Breast epithelium (tissue), 4 donors: ENCODE measurements around the gene HSF5. TPM values are rescaled to one million over a fixed set of nuclear protein-coding genes. Genes with fewer than 3 reads are reported as not detected.

Experiments
- DNase-seq, 2 donors: peaks; one replicate each; pipeline ENCODE4 v3.0.0-alpha.2; 2019; ENCODE audit warnings: low spot score in 2 of 2
- H3K27ac ChIP-seq, 2 donors: fragments of 200-600 bp; sonication (generic) in 1 of 2; one replicate each; pipeline ENCODE4 v1.5.1; 2016 to 2019; ENCODE audit warnings: mild to moderate bottlenecking in 1 of 2
- H3K27me3 ChIP-seq, 2 donors: fragments of 200-600 bp; sonication (generic) in 1 of 2; one replicate each; pipeline versions ENCODE4 v1.5.1 to v1.6.0; 2017 to 2019; ENCODE audit warnings: control low read depth in 1 of 2, mild to moderate bottlenecking in 1 of 2
- H3K36me3 ChIP-seq: fragments of 200-600 bp; one replicate; pipeline ENCODE4 v1.5.1; 2019
- H3K4me1 ChIP-seq, 2 donors: fragments of 200-600 bp; sonication (generic); one replicate each; pipeline ENCODE4 v1.5.1; 2016 to 2019; ENCODE audit warnings: control low read depth in 1 of 2
- H3K4me3 ChIP-seq, 3 donors: fragments of 200-600 bp; sonication (generic); 1 replicate in 2 of 3; 2 replicates in 1 of 3; pipeline ENCODE4 v1.5.1; 2016 to 2019; ENCODE audit warnings: mild to moderate bottlenecking in 3 of 3, moderate library complexity in 2 of 3
- H3K9me3 ChIP-seq, 2 donors: fragments of 200-600 bp; sonication (generic) in 1 of 2; one replicate each; pipeline ENCODE4 v1.5.1; 2016 to 2019; ENCODE audit warnings: control low read depth in 1 of 2
- CTCF ChIP-seq, 3 donors: fragments of 450-650 bp; IDR thresholded peaks; one replicate each; pipeline ENCODE4 v1.5.1; 2016 to 2017; ENCODE audit warnings: antibody characterized with exemption in 3 of 3, mild to moderate bottlenecking in 3 of 3, moderate library complexity in 3 of 3
- POLR2A ChIP-seq: fragments of 450-650 bp; IDR thresholded peaks from one replicate; pipeline ENCODE4 v1.6.1; 2016; ENCODE audit warnings: antibody characterized with exemption, mild to moderate bottlenecking, moderate library complexity
- POLR2AphosphoS5 ChIP-seq, 3 donors: sonication (generic); formaldehyde crosslinking; IDR thresholded peaks; one replicate each; pipeline ENCODE4 v1.6.1; 2017; ENCODE audit warnings: antibody characterized with exemption in 3 of 3
- intact Hi-C: fragments of 100-400 bp; cut with DNase I; formaldehyde crosslinking; loops from one replicate; pipeline ENCODE4 v1.15.1; 2023; ENCODE audit warnings: low total_unique reads
- total RNA-seq, 3 donors: library from RNA; depleted of rRNA; stranded (reverse); fragments of >200 nt; gene quantifications; one replicate each; pipeline ENCODE4 v1.1.0, GENCODE V29; 2016

The HSF5 gene
- total RNA-seq, 3 donors from 2014 or later, result under 0.01 to 0.33 (median 0.32) TPM

- no peak for TF ChIP-seq POLR2A
- DNase-seq, result no peak
- Histone ChIP-seq H3K4me3 (no peak overlapping the region), H3K9me3 (no peaks in the 10 kb centered on the region), H3K4me1 (no peaks in the 10 kb centered on the region), H3K36me3 (no peaks in the 10 kb centered on the region), H3K27me3 (no peaks in the 10 kb centered on the region), H3K27ac (no peak overlapping the region)
- intact Hi-C loops, result no loop called here
These were observed 114.3 kb downstream of the HSF5 start for GRCh38 chr17:58373923-58374322.

- DNase-seq, result no peak
These were observed 115.2 kb downstream of the HSF5 start for GRCh38 chr17:58373003-58373402.

GRCh38 chr17:58371300-58371950 lies 116.8 kb downstream of the HSF5 start:
- Histone ChIP-seq H3K9me3 (no peaks in the 10 kb centered on the region), H3K36me3 (no peaks in the 10 kb centered on the region), H3K27ac (no peak overlapping the region), H3K4me3 (no peak overlapping the region), H3K4me1 (no peaks in the 10 kb centered on the region), H3K27me3 (no peaks in the 10 kb centered on the region)
- intact Hi-C loops, result no loop called here
- TF ChIP-seq CTCF (IDR thresholded peaks at IDR 0.05) (no peak), POLR2A (no peak), POLR2AphosphoS5 (IDR thresholded peaks at IDR 0.05) (no peak)
- DNase-seq, result no peak

More at GRCh38 chr17:58373003-58373402, 115.2 kb downstream of the HSF5 start:
- Histone ChIP-seq H3K27me3 (no peaks in the 10 kb centered on the region), H3K4me1 (no peaks in the 10 kb centered on the region), H3K36me3 (no peaks in the 10 kb centered on the region), H3K9me3 (no peaks in the 10 kb centered on the region), H3K4me3 (no peak overlapping the region), H3K27ac (no peak overlapping the region)
- intact Hi-C loops, result no loop called here
- no peak for TF ChIP-seq CTCF (IDR thresholded peaks at IDR 0.05)
- no peak for TF ChIP-seq POLR2AphosphoS5 (IDR thresholded peaks at IDR 0.05)
- no peak for TF ChIP-seq POLR2A

GRCh38 chr17:58370716-58371115 lies 117.5 kb downstream of the HSF5 start:
- no peak for TF ChIP-seq POLR2A
- TF ChIP-seq POLR2AphosphoS5 (IDR thresholded peaks at IDR 0.05), result no peak
- TF ChIP-seq CTCF (IDR thresholded peaks at IDR 0.05), result no peak
- intact Hi-C loops, result no loop called here
- Histone ChIP-seq H3K4me1 (no peaks in the 10 kb centered on the region), H3K27ac (no peak overlapping the region), H3K4me3 (no peak overlapping the region), H3K9me3 (no peaks in the 10 kb centered on the region), H3K36me3 (no peaks in the 10 kb centered on the region), H3K27me3 (no peaks in the 10 kb centered on the region)
- DNase-seq, result no peak

GRCh38 chr17:58370309-58370708 lies 117.9 kb downstream of the HSF5 start:
- DNase-seq, result no peak
- no peaks in the 10 kb centered on the region for H3K27me3 ChIP-seq
- no peaks in the 10 kb centered on the region for H3K9me3 ChIP-seq
- H3K27ac ChIP-seq, result no peak overlapping the region
- no peak overlapping the region for H3K4me3 ChIP-seq
- no peaks in the 10 kb centered on the region for H3K36me3 ChIP-seq
- no peaks in the 10 kb centered on the region for H3K4me1 ChIP-seq
- no peak for TF ChIP-seq POLR2A
- intact Hi-C loops, result no loop called here

Other genes starting within 250 kb of the HSF5 start
- under 1 TPM in 1 of 3 donors, not detected in 2; 0.29 TPM for gene LPO, start 249.8 kb downstream of the HSF5 start, total RNA-seq
- under 1 TPM in 1 of 3 donors, not detected in 2; 0.16 TPM for gene MPO, start 207.5 kb downstream of the HSF5 start, total RNA-seq
- gene TSPOAP1, start 159.6 kb downstream of the HSF5 start, total RNA-seq, result 10 to 100 TPM in 2 of 3 donors, 1 to 10 TPM in 1; 2.6 to 42.1 (median 26.9) TPM
- 10 to 100 TPM; 46.4 to 61.6 (median 48.2) TPM for gene SUPT4H1, start 136.2 kb downstream of the HSF5 start, total RNA-seq
- 10 to 100 TPM in 1 of 3 donors, 1 to 10 TPM in 1, not detected in 1; 8.5 to 19.0 TPM for gene RNF43, start 70.9 kb downstream of the HSF5 start, total RNA-seq
- 10 to 100 TPM; 35.7 to 53.6 (median 42.7) TPM for gene MTMR4, start 26.2 kb upstream of the HSF5 start, total RNA-seq
- gene TEX14, start 203.6 kb upstream of the HSF5 start, total RNA-seq, result under 1 TPM; 0.16 to 0.33 (median 0.29) TPM
- 10 to 100 TPM; 26.2 to 27.7 (median 27.5) TPM for gene RAD51C, start 204.2 kb upstream of the HSF5 start, total RNA-seq